HG02571 (cell line): Measurements from ENCODE around the gene NUP42.

Experiments
- ATAC-seq: cut with Tn5 transposase; IDR thresholded peaks from one replicate; pipeline ENCODE4 v1.9.1; 2021; ENCODE audit warnings: mild to moderate bottlenecking, moderate library complexity; ENCODE audit not compliant: unreplicated experiment

Gene NUP42

GRCh38 chr7:23232966-23233365 lies 51.1 kb downstream of the NUP42 start:
- ATAC-seq: no peak

- ATAC-seq: peak; percentile 98
Observed at GRCh38 chr7:23234569-23235296, 52.9 kb downstream of the NUP42 start.

- no peak for ATAC-seq
Observed at GRCh38 chr7:23235813-23236221, 54.0 kb downstream of the NUP42 start.

GRCh38 chr7:23237000-23237399 lies 55.2 kb downstream of the NUP42 start:
- no peak for ATAC-seq

GRCh38 chr7:23238983-23239652 lies 57.3 kb downstream of the NUP42 start:
- no peak for ATAC-seq

- ATAC-seq: no peak
Observed at GRCh38 chr7:23239698-23240097, 57.9 kb downstream of the NUP42 start.

- ATAC-seq: no peak
Observed at GRCh38 chr7:23242321-23242720, 60.5 kb downstream of the NUP42 start.

GRCh38 chr7:23242935-23243334 lies 61.1 kb downstream of the NUP42 start:
- ATAC-seq: no peak

GRCh38 chr7:23246555-23246954 lies 64.7 kb downstream of the NUP42 start, which contains the start of gene GPNMB:
Gene GPNMB, plus strand, starts transcription at chr7:23246775. Its CDS starts 83 bp downstream, at chr7:23246858.
- ATAC-seq: no peak

- ATAC-seq: no peak
Observed at GRCh38 chr7:23247046-23247602, 65.3 kb downstream of the NUP42 start.

- no peak for ATAC-seq
Observed at GRCh38 chr7:23247603-23248335, 65.9 kb downstream of the NUP42 start.

GRCh38 chr7:23249486-23249885 lies 67.6 kb downstream of the NUP42 start:
- no peak for ATAC-seq
